Measurements from ENCODE around the gene IRGC. TPM values are rescaled to one million over a fixed set of nuclear protein-coding genes. Genes with fewer than 3 reads are reported as not detected.

Gene IRGC
- total RNA-seq, 4 donors from 2014 or later = not detected

DNA sequence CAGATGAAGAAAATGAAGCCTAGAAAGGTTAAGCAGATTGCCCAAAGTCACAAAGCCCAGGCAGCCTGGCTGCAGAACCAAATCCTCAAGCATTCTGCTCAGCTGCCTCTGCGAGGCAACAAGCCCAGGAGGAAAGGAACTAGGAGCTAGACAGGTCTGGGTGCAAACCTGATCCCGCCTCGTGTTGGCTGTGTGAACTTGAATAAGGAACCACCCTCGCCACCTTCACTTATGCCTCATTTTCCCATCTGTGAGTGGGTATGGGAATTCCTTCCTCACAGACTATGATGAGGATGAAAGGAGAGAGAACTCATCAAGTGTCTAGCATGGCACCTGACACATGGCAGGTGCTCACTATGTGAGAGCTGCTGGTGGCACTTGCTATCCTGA lies 32.3 kb downstream of the IRGC start:
- intact Hi-C loops (cut with DNase I; ENCODE audit: low total_unique reads) = loop anchor here (5.0 kb wide), 1 partner anchor 34 kb away; the partner anchor contains the start of gene KCNN4
- TF ChIP-seq, protein P1, sequence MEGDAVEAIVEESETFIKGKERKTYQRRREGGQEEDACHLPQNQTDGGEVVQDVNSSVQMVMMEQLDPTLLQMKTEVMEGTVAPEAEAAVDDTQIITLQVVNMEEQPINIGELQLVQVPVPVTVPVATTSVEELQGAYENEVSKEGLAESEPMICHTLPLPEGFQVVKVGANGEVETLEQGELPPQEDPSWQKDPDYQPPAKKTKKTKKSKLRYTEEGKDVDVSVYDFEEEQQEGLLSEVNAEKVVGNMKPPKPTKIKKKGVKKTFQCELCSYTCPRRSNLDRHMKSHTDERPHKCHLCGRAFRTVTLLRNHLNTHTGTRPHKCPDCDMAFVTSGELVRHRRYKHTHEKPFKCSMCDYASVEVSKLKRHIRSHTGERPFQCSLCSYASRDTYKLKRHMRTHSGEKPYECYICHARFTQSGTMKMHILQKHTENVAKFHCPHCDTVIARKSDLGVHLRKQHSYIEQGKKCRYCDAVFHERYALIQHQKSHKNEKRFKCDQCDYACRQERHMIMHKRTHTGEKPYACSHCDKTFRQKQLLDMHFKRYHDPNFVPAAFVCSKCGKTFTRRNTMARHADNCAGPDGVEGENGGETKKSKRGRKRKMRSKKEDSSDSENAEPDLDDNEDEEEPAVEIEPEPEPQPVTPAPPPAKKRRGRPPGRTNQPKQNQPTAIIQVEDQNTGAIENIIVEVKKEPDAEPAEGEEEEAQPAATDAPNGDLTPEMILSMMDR (IDR thresholded peaks at IDR 0.05) = no peak
- no peak for TF ChIP-seq POLR2A (IDR thresholded peaks at IDR 0.05)
- no peak for DNase-seq (ENCODE audit: low spot score in 2 of 2)
- no peak overlapping the region for H3K4me3 ChIP-seq (ENCODE audit: low read depth, poor library complexity, severe bottlenecking)
- WGBS, 2 donors = 88 to 90% methylated on average over 4 of the region's 4 CpGs

- intact Hi-C loops (cut with DNase I; ENCODE audit: low total_unique reads) = loop anchor here (5.0 kb wide), 1 partner anchor 34 kb away; the partner anchor contains the start of gene KCNN4
- WGBS, 2 donors = 87 to 91% methylated on average over 4 of the region's 4 CpGs
These were observed 32.8 kb downstream of the IRGC start for GRCh38 chr19:43748685-43749084.

GRCh38 chr19:43749152-43749551 lies 33.3 kb downstream of the IRGC start:
- intact Hi-C loops (cut with DNase I; ENCODE audit: low total_unique reads) = loop anchor here (5.0 kb wide), 1 partner anchor 33 kb away; the partner anchor contains the start of gene KCNN4
- DNase-seq (ENCODE audit: low spot score in 2 of 2) = no peak
- WGBS, 2 donors = 89 to 91% methylated on average over 7 of the region's 7 CpGs
- H3K4me3 ChIP-seq (ENCODE audit: low read depth, poor library complexity, severe bottlenecking) = no peak overlapping the region
- no peak for TF ChIP-seq POLR2A (IDR thresholded peaks at IDR 0.05)
- TF ChIP-seq, protein P1 (IDR thresholded peaks at IDR 0.05) = no peak

More at GRCh38 chr19:43748685-43749084, 32.8 kb downstream of the IRGC start:
- TF ChIP-seq, protein P1 (IDR thresholded peaks at IDR 0.05) = no peak
- TF ChIP-seq POLR2A (IDR thresholded peaks at IDR 0.05) = no peak
- no peak overlapping the region for H3K4me3 ChIP-seq (ENCODE audit: low read depth, poor library complexity, severe bottlenecking)
- DNase-seq (ENCODE audit: low spot score in 2 of 2) = no peak

DNA sequence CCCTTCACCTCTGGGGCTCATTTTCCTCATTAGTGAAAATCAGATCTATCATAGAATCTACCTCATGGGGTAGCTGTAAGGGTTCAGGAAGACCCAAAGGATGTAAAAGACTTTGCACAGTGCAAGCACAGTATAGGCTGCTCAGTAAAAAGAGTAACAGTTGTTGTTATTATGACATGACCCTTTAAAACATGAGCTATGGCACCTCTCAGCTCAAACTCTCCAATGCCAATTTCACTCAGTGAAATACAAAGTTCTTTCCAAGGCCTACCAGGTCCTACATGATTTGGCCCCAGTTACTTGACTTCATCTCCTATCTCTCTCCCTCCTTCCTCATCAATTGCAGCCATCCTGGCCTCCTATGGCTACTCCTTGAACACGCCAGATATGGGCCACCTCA lies 34.0 kb downstream of the IRGC start:
- 100% methylated on average over 1 of the region's 1 CpG for WGBS, 2 donors
- intact Hi-C loops (cut with DNase I; ENCODE audit: low total_unique reads) = loop anchor here (5.0 kb wide), 1 partner anchor 32 kb away; the partner anchor contains the start of gene KCNN4

DNA sequence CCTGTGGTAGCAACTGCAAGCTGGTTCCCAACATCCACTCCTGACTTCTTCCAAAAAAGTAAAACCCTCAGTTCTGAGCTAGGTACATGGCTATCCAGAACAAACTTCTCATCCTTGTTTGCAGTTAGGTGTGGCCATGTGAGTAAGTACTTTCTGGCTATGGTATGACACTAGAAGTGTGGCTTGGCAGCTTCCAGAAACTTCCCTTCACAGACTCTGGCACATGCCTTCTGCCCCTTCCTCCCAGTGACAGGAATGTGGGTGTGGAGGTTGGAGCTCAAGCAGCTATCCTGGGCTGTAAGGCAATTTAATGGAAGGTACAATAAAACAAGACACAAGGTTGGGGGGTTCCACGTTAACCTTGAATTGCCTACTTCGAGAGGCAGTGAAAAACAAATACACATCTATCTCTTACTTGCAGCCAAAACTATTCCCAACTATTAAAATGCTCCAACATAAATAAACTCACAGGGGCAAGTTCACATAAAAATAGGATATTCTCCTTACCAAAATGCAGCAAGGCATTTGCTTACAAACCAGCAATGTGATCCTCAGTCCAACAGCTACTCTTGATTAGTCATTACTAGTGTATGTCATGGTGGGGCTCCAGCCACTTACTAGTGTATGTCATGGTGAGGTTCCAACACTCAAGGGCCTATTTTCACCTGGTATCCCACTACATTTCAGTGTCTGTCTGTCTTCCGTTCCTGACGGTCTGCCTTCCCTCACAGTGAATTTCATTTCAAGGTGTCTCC lies 35.8 kb downstream of the IRGC start:
- DNase-seq (ENCODE audit: low spot score in 2 of 2) = no peak
- intact Hi-C loops (cut with DNase I; ENCODE audit: low total_unique reads) = no loop called here
- TF ChIP-seq, protein P1 (IDR thresholded peaks at IDR 0.05) = no peak
- TF ChIP-seq POLR2A (IDR thresholded peaks at IDR 0.05) = no peak
- H3K4me3 ChIP-seq (ENCODE audit: low read depth, poor library complexity, severe bottlenecking) = no peak overlapping the region
- WGBS, 2 donors = 92 to 94% methylated on average over 4 of the region's 4 CpGs

More for the DNA sequence above, 34.0 kb downstream of the IRGC start:
- no peak overlapping the region for H3K4me3 ChIP-seq (ENCODE audit: low read depth, poor library complexity, severe bottlenecking)
- no peak for DNase-seq (ENCODE audit: low spot score in 2 of 2)
- TF ChIP-seq, protein P1 (IDR thresholded peaks at IDR 0.05) = no peak
- TF ChIP-seq POLR2A (IDR thresholded peaks at IDR 0.05) = no peak
